CD4-positive, alpha-beta T cell treated with Interleukin-21 for 1 hour (primary cell): ENCODE data around the gene ZNF367.
"Not testable (repeated sequence)": the region's sequence is repeated elsewhere in the genome, so short reads cannot be mapped to it uniquely, and the experiment has no call there.

ENCODE experiments used
- DNase-seq: peaks from one replicate; pipeline ENCODE4 v3.0.0-alpha.2; 2020

Gene ZNF367

DNA sequence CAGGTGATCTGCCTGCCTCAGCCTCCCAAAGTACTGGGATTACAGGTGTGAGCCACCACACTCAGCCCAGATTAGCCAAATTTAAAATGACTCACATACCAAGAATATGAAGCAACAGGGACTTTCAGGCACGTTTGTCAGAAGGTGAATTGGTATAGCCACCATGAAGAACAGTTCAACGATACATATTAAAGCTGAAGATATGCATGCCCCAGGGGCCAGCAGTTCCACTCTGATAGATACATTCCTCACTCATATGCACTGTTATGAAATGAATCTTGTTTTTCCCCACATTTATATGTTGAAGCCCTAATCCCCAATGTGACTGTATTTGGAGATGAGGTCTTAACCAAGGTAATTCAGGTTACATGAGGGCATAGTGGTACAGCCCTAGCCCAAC lies 57.2 kb downstream of the ZNF367 start:
- DNase-seq = no peak

DNA sequence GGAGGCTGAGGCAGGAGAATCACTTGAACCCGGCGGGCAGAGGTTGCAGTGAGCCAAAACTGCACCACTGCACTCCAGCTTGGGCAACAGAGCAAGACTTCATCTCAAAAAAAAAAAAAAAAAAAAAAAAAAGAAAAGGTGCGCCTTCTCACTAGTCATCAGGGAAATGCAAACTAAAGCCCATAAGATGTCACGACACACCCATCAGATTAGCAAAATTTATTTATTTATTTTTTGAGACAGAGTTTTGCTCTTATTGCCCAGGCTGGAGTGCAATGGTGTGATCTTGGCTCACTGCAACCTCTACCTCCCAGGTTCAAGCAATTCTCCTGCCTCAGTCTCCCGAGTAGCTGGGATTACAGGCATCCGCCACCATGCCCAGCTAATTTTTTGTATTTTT lies 57.6 kb downstream of the ZNF367 start:
- not testable (repeated sequence) for DNase-seq

DNA sequence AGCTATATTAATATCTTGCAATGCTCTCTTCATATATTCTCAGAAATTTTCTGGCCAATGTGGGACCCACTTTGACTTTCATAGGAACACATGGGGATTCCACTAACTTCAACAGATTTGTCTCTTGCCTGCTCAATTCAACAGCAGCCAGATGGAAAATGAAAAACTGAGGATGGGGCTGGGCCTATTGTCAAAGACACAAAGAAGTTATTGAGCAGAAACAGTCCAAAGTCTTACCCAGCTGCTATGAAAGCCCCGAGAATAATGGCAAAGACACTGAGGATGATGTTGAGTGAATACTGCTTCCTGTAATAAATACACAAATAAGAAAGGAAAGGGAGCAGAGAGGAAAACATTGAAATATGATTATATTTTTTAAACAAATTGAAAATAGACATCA lies 67.3 kb downstream of the ZNF367 start:
- DNase-seq = no peak

DNA sequence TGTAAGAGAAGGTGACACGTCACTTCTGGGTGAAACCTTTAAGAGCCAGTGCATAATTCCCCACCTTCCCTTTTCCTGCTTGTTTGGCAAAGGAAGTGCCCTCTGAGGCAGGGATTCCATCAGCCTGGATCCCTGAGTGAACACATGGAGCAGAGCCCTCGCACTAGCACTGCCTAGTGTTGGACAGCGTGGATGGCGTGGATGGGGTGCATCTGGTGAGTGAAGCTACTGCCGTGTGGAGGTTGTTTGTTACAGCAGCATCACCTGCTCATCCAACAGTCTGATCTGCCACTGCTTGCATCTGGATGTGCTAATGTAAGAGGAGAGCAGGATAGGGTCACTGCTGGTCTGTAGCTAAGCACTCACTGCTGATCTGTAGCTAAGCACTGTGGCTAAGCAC lies 69.9 kb downstream of the ZNF367 start:
- no peak for DNase-seq

DNA sequence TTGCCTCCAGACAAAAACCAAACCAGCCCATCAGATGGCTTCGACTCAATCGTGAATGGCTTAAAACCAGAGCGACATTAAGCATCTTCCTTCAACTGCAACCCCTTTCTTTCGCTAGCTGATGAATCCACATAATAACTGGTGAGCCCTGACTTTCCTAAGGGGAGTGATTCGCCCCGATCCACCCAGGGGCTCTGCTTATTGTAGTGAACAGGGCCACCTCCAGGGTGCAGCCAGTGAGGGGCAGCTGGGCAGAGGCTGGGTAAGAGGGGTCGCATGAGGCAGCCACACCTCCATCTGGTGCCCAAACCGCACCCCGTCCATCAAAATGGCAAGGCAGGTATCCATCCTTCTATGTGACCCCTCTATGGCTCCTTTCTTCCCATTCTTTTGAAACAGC lies 72.6 kb downstream of the ZNF367 start:
- DNase-seq = no peak

DNA sequence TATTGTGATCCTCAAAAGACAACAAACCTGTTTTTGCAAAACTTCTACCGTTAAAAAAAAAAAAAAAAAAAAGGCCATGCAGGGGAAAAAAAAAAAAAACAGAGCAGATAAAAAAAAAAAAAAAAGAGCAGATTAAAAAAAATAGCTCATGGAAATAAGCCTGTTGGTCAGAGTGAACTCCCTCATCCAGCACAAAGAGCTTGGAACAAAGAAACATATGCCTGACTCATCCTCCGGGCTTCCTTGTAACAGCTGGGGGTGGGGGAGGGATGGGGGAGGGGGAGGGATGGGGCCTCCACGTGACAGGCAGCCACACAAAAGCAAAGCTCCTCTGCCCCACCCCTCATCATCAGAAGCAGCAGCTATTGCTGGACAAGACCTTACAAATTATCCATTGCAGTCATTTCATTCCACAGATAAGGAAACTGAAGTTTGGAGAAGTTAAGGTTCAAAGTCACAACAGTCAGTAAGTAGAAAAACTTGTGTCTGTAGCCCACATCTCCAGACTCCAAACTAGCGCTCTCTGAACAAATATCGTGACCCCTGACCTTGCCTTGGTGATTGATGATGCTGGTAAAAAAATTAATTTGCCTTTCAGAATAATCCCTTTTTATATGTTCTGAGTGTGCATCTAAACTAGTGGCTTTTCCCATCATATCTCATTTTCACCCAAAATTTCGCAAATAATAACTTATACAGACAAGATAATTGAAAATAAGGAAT lies 73.6 kb downstream of the ZNF367 start:
- DNase-seq = no peak

DNA sequence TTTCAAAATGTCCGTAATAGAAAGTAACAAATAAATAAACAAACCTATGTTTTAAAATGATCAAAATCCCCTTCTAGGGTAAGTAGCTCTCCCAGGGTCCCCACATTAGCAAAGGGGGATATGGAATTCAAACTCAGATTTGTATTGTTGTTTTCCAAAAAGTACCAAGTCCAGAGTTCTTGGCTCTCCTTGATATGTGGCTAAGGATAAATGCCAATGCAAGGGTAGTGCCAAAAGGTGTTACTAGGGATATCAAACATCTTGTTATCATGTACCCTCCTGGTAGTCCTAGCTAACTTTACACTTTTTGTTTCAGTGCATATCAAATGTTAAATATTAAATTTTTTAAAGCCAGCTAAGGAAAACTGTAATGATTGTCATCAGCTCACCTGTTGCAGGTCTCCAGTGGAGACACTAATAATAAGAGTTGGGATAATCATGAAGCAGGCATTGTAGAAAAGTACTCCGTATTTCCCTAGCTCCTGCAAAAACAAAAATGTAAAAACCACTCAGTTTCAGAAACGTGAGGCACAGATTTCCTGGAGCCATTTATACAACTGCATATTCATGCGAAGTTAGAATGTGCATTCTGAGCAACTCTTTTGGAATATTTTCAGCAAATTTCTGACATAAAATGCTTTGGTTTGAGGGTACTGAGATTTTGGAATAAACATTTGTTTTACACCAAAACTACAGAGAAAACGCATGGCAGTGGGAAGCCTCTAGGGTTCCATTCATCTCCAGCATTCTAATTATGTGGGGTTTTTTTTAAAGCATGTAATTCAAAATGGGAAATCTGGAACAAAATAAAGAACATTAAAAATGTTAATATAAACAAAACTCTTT lies 74.4 kb downstream of the ZNF367 start:
- DNase-seq = no peak

DNA sequence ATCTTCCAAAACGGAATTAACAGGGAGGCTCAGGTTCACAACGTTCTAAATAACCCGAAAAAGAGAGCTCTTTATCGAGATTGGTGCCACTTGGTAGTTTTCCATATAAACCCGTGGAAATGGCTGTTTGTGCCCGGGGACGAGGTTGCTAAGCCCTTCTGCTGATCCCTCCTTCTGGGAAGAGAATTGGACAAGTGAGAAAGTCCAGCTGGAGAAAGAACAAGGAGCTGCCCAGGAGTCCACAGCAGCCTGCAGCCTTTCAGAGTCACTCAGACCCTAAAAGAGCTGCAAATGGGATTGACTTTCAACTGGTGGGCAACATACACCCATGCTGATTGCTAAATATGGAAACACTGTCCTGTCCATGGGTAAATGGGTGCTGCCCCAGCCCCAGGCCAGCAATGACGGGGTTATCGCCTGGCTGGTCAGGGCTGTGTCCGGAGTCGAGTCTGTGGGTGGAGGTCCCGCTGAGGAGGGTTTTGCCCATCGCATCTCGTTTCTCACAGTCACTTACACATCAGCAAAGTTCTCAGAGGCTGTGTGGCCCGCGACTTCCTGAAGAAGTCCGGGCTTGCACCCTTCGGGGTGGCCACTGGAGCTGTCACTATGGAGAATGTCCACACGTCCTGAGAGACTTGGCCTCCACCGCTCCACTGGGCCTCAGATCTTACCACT lies 75.5 kb downstream of the ZNF367 start:
- no peak for DNase-seq

DNA sequence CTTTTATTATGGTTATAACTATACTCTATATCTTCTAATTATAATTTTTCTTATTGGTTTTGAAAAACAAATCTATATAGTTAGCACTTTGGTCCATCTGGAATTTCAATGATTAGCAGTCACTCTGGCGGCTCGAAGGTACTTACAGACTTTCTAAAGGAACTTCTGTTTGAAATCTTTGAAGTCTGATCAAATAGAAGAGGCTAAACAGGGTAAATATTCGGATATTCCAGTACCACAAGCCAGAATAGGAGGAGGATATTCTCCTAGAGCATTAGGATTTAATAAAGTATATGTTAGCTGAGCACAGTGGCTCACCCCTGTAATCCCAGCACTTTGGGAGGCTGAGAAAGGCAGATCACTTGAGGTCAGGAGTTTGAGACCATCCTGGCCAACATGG lies 77.5 kb downstream of the ZNF367 start:
- no peak for DNase-seq

DNA sequence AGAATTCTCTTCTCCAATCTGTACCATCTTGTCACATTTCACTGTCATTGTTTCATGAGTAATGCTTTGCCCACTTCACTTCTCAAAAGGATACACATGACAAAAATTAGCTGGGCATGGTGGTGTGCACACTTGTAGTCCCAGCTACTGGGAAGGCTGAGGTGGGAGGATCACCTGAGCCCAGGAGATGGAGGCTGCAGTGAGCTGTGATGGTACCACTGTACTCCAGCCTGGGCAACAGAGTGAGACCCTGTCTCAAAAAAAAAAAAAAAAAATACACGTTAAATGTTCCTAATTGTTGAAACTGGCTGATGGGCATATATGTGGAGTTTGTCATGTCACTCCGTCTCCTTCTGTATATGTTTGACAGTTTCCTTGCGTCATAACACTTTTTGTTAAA lies 79.9 kb downstream of the ZNF367 start:
- no peak for DNase-seq
